Measurements from ENCODE around the gene BCKDHA. TPM values are rescaled to one million over a fixed set of nuclear protein-coding genes. Genes with fewer than 3 reads are reported as not detected.

Gene BCKDHA
- total RNA-seq, 4 donors from 2014 or later = 64.3 to 116 (median 70.1) TPM

DNA sequence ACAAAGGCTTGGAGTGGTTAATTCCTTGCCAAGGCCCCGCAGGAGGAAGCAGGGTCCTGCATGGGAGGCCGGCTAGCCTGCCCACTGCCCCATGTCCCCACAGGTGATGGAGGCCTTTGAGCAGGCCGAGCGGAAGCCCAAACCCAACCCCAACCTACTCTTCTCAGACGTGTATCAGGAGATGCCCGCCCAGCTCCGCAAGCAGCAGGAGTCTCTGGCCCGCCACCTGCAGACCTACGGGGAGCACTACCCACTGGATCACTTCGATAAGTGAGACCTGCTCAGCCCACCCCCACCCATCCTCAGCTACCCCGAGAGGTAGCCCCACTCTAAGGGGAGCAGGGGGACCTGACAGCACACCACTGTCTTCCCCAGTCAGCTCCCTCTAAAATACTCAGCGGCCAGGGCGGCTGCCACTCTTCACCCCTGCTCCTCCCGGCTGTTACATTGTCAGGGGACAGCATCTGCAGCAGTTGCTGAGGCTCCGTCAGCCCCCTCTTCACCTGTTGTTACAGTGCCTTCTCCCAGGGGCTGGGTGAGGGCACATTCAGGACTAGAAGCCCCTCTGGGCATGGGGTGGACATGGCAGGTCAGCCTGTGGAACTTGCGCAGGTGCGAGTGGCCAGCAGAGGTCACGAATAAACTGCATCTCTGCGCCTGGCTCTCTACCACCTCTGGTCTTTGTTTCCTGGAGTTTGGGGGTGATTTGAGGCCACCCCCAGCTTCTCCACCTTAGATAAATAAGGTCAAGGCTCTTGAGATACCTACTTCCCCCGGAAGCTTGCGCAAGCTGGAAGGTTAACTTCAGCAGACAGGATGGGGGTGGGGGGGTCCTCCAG is 26.9 kb downstream of the BCKDHA start:
- no peak for DNase-seq (ENCODE audit: low spot score in 2 of 2)
- TF ChIP-seq, protein P1, sequence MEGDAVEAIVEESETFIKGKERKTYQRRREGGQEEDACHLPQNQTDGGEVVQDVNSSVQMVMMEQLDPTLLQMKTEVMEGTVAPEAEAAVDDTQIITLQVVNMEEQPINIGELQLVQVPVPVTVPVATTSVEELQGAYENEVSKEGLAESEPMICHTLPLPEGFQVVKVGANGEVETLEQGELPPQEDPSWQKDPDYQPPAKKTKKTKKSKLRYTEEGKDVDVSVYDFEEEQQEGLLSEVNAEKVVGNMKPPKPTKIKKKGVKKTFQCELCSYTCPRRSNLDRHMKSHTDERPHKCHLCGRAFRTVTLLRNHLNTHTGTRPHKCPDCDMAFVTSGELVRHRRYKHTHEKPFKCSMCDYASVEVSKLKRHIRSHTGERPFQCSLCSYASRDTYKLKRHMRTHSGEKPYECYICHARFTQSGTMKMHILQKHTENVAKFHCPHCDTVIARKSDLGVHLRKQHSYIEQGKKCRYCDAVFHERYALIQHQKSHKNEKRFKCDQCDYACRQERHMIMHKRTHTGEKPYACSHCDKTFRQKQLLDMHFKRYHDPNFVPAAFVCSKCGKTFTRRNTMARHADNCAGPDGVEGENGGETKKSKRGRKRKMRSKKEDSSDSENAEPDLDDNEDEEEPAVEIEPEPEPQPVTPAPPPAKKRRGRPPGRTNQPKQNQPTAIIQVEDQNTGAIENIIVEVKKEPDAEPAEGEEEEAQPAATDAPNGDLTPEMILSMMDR (IDR thresholded peaks at IDR 0.05) = no peak
- no peak for TF ChIP-seq POLR2A (IDR thresholded peaks at IDR 0.05)
- no peak overlapping the region for H3K4me3 ChIP-seq (ENCODE audit: low read depth, poor library complexity, severe bottlenecking)
- intact Hi-C loops (cut with DNase I; ENCODE audit: low total_unique reads) = no loop called here
- WGBS, 2 donors = 85 to 86% methylated on average over 21 of the region's 21 CpGs

DNA sequence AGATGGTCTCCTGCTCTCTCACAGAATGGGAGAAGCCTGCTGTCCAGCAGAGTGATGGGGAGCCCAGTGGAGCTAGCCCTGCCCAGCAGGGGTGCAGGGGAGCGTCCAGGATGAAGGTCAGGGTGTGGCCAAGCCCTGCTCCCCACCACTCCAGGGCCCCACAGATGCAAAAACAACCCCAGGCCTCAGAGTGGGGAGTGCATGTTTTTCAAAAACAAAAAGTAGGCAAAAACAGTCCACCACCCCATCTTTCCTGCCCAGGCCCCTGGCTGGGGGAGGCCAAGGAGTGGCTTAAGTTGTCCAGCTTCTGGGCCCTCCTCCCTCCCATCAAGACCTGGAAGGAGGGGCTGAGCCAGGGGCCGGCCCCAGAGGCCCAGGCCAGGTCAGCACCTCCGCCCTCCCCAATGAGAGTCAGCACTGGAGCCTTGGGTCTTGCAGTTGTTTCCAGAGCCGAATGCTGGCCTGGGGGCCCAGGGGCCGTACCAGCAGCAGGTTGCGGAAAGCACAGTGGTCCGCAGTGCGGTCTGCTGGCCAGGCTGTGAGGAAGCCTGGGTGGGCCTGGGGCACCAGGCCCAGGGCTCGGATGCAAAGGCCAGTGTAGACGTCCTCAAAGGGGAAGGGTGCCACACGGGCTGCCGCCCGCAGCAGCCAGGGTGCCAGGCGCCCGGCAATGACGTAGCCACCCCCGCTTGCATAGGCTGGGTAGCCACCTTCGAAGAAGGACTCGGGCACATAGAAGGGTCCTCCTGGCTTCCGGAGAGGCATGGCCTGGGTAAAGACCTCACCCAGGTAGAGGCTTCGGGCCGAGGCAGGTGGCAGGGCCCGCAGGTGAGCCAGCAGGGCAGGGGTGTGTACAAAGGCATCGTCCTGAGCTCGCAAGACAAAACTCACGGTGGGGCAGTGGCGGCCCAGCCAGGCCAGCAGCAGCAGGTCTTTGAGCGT is 27.8 kb downstream of the BCKDHA start:
- intact Hi-C loops (cut with DNase I; ENCODE audit: low total_unique reads) = no loop called here
- 80 to 89% methylated on average over 16 to 28 of the region's 28 CpGs for WGBS, 2 donors
- DNase-seq (ENCODE audit: low spot score in 2 of 2) = no peak
- no peak overlapping the region for H3K4me3 ChIP-seq (ENCODE audit: low read depth, poor library complexity, severe bottlenecking)
- TF ChIP-seq POLR2A (IDR thresholded peaks at IDR 0.05) = no peak
- TF ChIP-seq, protein P1 (IDR thresholded peaks at IDR 0.05) = no peak

DNA sequence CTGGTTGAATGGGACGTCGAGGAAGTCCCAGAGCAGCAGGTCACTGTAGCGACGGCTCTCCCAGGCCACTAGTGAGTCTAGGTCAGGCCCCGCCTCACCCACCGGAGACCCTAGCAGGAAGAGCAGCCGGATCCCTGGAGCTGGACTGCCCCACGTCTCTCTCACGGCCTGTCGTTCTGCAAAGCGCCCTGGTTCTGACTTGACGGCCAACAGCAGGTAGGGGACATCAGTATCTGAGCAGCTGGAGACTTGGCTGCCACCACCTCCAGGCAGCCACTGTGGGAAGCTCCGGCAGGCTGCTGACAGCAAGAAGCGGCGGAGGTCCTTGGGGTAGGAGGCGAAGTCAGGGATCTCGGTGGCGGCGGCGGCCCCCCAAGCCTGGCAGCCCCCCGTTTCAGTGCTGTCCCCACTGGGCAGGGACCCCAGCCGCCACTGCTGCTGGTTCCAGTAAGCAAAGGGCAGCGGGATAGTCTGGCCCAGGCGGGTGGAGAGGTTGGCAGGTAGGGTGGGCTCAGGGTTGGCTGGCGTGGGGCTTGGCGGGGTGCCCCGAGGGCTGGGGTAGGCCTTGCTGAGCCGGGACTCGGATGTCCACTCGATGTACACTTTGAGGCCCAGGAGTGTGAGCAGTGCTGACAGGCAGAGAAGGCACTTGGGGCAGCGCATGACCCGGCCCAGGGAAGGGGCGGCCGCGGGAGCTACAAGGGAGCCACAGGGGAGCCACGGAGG is 28.7 kb downstream of the BCKDHA start:
- TF ChIP-seq POLR2A (IDR thresholded peaks at IDR 0.05) = no peak
- TF ChIP-seq, protein P1 (IDR thresholded peaks at IDR 0.05) = no peak
- intact Hi-C loops (cut with DNase I; ENCODE audit: low total_unique reads) = no loop called here
- no peak overlapping the region for H3K4me3 ChIP-seq (ENCODE audit: low read depth, poor library complexity, severe bottlenecking)
- WGBS, 2 donors = 69 to 80% methylated on average over 23 to 24 of the region's 36 CpGs
- DNase-seq (ENCODE audit: low spot score in 2 of 2) = peak in 1 of 2 donors; percentile 88

DNA sequence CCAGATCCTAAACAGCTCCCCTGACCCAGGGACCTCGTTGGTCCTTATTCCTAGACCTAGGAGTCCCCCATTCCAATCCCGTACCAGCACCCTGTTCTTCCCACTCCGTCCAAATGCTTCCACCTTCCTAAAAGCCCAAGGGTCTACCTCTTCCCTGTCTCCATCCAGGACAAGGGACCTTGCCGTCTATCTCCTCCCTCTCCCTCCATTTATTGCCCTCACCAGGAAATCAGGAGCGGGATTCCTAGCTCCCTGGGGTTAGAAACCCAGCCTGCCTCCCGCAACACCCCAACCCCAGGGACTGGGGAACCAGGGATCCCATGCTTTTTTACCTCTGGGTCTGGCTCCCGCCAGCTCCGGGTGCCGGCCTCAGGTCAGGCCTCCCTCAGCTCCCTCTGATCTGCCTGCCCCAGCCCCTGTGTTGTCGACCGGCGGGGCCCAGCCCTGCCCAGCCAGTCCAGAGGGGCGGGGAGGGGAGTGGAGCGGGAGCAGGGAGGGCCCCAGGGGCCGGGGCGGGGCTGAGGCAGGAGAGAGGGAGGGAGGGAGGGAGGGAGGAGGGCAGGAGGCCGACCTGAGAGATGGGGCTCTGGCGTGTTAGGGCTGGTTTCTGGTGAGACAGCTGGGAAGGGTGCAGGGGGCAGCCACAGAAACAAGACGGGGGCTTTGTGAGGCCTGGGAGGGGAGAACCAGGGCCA is 29.5 kb downstream of the BCKDHA start, which contains the start of gene B3GNT8:
Gene B3GNT8, minus strand, starts transcription at position 423 of the 695 bp plus-strand sequence. CDS start 596 bp downstream, outside the sequence.
- TF ChIP-seq POLR2A (IDR thresholded peaks at IDR 0.05) = no peak
- TF ChIP-seq, protein P1 (IDR thresholded peaks at IDR 0.05) = no peak
- peak within 1 kb of the TSS; percentile 21 for H3K4me3 ChIP-seq (ENCODE audit: low read depth, poor library complexity, severe bottlenecking)
- peak; percentile 79 to 96 for DNase-seq (ENCODE audit: low spot score in 2 of 2)
- intact Hi-C loops (cut with DNase I; ENCODE audit: low total_unique reads) = no loop called here
- WGBS, 2 donors = 6 to 16% methylated on average over 12 to 15 of the region's 19 CpGs

Data from lower leg skin (tissue), 4 donors.